ENCODE measurements around the gene C4orf50.
"Not testable (repeated sequence)": the region's sequence is repeated elsewhere in the genome, so short reads cannot be mapped to it uniquely, and the experiment has no call there.

Gene C4orf50

GRCh38 chr4:5884796-5885195, 133.4 kb downstream of the C4orf50 start:
- DNase-seq, result no peak

DNA sequence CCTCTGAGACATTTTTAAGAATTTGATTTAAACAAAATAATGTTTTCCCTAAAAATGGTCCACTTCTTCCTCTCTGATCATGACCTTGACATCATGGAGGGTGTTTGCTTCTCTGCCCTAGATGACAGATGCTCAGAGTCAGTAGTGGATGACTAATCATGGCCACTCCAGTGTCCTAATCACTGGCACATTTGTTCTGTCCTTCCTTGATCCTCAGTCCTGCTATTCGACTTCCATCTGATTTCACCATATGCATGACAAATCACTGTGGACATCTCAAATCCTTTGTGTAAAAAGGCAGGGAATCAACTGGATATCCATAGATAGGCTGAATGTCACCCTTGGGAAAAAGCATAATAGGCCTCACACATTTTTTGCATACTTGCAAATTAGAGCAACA, 134.3 kb downstream of the C4orf50 start:
- no peak for DNase-seq

DNA sequence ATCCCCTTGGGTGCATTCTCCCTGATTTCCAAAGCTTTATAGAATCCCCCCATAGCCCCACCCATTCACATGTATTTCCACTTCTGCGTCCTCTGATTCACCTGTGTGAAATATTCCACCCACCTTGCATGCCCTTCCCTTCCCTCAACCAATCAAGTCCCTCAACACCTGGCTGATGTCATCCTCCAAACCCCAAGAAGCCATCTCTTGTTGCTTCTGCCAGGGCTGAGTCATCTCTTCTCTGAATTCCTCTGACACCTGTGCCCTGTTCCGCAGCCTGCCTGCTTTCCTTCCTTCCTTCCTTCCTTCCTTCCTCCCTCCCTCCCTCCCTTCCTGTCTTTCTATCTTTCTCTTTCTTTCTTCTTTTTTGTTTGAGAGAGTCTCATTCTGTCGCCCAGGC, 135.3 kb downstream of the C4orf50 start:
- DNase-seq, result no peak

- no peak for DNase-seq
Measured at GRCh38 chr4:5881340-5881739, 136.9 kb downstream of the C4orf50 start.

- no peak for DNase-seq
Measured at GRCh38 chr4:5878359-5878758, 139.9 kb downstream of the C4orf50 start.

GRCh38 chr4:5877392-5877791, 140.8 kb downstream of the C4orf50 start:
- DNase-seq, result no peak

GRCh38 chr4:5874811-5875449, 143.3 kb downstream of the C4orf50 start:
- no peak for DNase-seq

DNA sequence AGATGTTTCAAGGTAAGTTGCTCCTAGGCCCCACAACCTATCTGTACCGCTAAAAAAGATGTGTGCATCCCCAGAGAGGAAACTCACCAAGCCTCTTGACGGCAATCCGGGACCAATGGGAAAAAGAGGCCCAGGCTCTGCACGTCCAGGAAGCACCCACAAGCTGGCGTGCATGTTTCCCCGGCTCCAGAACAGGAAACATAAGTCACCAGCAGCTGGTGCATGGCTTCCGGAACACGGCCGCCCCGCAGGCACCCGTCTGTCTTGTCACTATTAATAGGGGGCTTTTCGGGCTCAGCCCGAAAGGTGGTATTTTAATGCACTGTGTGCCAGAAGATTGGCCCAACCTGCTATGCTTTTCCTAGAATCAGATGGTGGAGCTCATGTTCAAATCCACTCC, 147.5 kb downstream of the C4orf50 start:
- no peak for DNase-seq

DNA sequence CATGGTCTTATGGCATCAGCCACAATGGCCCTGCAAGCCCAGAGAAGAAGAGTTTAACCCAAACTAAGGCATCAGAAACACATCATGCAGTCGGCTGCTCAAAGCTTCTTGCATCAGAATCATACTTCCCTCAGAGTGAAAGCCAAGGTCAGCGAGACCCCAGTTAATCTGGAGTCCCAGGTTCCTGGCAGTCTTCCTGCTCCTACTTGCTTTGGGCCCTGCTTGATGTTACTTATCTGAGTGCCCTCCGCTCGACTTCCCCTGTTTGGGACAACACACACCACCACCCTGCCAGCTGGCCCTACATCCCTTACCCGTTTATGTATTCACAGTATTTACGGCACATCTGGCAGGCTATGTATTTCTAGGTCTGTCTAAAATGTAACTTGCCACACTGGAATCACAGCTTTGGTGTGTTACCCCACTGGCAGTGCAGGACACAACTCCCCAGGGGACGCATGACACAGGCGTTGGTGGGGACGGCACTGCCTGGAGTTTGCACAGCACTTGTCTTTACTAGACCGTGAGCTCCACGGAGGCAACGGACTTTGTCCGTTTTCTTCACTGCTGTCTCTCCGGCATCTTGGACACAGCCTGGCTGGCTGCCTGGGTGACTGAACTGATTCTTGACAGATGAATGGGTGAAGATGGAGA, 148.1 kb downstream of the C4orf50 start:
- DNase-seq, result no peak

DNA sequence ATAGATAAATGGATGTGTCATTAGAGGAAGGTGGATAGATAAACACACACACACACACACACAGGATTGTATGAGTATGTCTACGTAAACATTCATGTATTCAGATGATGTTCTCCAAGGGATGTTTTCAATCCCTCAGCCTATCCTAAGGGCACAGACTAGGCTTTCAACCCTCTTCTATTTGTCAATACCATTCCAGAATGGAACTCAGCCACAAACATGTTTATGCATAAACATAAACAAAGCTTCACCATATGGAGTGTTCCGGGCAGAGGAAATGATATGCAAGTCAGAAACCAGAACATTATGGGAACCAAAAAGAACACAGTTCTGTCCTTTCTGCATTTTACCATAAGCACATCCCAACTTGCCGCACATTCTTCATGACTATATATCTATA, 150.4 kb downstream of the C4orf50 start:
- no peak for DNase-seq

GRCh38 chr4:5866841-5867813, 151.1 kb downstream of the C4orf50 start:
- DNase-seq, result no peak

DNA sequence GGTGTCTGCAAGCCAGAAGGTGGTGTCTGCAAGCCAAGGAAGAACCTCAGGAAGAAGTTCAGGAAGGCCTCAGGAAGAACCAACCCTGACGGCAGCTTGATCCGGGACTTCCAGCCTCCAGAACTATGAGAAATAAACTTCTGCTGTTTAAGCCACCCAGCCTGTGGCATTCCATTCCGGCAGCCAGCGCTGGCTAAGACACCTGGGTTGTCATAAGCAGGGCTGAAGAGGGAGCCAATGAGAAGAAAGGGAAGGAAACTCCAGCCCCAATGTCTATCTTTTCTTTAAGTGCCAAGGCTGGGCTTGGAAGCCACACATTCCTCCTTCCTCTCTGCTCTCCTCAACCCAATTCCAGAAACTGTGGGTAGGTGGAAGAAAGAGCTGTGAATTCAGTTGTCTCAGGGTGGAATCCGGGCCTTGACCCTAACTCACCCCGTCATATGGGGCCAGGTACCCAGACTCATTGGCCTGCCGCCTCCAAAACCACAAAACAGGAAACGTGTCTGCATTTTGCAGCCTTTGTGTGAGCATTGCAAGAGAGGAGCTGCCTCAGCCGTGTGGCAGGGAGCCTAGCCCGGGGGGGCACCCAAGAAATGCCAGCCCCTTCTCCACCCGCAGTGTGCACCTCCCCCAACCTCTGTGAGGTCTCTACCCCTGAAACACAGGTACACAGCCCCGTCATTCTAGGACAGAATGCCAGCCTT, 152.2 kb downstream of the C4orf50 start:
- DNase-seq, result no peak

DNA sequence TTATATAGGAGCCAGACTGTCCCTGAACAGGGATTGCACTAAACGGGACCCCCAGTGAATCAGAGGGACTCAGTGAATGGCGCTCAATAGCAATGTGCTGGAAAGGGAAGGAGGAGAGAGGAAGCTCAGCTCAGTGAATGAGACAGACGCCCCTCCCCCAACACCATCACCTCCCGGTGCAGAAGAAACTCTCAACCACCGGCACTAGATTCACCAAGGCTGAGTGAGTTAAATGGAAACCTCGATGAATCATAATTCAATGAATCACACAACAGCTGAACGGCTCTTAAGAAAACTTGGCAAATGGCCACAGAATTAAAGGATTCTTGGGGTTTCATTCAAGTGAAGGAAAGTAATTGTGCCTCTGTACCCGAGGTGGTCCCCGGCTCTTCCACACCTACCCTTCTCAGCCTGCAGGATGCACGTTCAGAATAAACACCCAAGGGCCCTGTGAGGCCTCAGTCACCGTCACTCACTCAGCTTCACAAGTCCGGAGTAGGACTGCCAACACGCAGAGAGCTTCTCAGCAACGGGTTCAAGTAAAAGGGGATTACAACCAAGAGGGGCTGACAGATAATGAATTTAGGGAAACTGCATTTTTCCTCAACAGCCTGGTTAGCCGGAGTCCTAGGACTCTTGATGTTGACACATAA, 154.6 kb downstream of the C4orf50 start:
- DNase-seq, result no peak

DNA sequence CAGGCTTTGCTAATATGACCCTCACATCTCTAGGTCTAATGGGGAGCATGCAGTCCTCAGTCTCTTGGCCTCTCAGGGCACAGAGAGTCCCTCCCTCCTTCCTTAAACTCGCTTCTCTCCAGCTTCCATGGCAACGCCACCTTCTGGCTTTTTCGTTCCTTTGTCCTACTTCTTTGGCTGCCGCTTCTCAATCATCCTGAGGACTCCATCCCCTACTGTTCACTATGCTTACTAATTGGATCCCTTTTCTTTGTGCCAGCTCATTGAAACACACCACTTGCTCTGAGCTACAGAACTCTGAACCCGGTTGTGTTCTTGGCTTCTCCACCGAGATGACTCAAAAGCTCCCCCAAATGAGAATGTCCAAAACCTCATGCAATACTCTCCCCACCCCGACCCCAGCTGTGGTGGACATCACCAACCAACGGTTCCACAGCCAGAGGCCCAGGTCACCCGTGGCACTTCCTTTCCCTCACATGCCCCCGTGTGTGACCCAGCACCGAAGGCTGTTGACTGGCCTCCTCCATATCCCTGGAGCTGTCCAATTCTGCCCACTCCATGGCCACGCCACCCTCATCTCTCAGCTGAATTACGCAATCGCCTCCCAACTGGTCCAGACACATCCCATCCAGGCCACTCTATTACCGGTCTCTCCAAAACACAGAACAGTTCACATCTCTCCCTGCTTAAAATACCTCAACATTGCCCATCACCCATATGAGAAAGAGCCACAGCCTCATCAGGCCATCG, 160.0 kb downstream of the C4orf50 start:
- no peak for DNase-seq

DNA sequence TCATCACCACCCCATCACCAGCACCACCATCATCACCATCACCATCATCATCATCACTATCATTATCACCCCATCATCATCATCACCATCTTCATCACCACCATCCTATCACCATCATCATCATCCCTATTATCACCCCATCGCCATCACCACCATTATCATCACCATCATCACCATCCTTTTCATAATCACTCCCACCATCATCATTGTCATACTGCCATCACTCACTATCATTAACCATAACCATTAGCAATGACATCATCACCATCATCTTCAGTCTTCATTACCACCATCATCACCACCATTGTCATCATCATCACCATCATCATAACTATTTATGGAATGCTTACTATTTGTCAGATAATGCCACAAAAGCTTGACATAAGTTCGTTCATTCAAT, 161.0 kb downstream of the C4orf50 start:
- no peak for DNase-seq

GRCh38 chr4:5856362-5856761, 161.9 kb downstream of the C4orf50 start:
- DNase-seq, result not testable (repeated sequence)

GRCh38 chr4:5854929-5855328, 163.3 kb downstream of the C4orf50 start:
- DNase-seq, result no peak

- DNase-seq, result no peak
Measured at GRCh38 chr4:5852523-5853202, 165.6 kb downstream of the C4orf50 start.

- no peak for DNase-seq
Measured at GRCh38 chr4:5851637-5852301, 166.5 kb downstream of the C4orf50 start.
